ENCODE measurements around the gene TBL1X.

Gene TBL1X

DNA sequence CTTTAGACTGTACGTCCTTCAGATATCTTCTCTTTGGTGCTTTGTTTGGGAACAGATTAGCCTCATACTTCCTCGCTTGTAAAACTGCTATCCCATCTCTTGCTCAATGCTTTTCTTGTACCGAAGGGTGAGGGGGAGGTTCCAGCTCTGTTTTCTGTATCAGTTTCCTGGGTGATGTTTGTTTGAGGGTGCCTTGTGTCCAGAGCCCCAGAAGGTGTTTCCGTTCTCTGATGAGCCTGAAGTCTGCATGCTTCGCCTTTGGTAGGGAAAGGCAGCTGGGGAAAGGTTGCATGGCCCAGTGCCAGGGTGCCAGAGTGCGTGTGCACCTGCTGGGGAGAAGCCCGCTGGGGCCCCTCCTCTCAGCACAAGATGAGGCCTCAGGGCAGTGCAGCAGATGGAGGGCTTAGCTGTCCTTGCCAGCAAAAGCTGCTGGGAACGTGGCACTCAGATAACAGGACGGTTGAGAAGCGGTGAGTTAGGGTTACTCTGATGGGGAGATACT is 73.7 kb downstream of the TBL1X start:
- DNase-seq = peak; percentile 83 to 85

DNA sequence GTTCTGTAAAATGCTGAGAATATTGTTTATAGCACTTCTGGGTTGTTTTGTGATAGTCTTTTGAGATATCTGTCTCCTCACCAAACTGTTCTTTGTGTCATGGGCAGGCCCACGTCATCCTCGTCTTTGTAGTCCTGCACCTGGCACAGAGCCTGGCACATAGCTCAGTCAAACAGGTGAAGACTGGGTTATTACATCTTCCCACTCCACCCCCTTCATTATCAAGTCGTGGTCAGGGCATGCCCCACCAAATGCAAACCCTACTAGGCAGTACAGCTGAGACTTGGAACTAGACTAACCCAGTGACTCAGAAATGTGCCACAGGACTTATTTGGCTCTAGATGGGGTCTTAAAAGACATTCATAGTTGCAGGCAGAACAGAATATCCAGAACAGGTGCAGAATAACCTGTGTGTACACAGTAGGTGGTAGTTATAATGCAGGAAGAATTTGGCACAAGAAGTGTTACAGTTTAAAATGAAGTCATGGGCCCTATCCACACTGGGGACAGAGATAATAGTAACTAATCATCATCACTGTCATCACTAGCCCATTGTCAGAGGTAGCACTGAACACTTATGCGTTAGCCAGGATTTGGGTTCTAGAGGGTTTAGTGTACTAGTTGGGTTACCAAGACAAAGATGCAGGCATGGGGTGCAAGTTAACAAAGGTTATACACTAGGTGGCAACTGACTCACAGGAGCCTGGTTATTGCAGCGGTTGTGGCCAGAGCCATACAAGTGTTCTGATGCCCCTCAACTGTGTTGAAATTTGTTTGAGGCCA is 74.9 kb downstream of the TBL1X start:
- DNase-seq = no peak

DNA sequence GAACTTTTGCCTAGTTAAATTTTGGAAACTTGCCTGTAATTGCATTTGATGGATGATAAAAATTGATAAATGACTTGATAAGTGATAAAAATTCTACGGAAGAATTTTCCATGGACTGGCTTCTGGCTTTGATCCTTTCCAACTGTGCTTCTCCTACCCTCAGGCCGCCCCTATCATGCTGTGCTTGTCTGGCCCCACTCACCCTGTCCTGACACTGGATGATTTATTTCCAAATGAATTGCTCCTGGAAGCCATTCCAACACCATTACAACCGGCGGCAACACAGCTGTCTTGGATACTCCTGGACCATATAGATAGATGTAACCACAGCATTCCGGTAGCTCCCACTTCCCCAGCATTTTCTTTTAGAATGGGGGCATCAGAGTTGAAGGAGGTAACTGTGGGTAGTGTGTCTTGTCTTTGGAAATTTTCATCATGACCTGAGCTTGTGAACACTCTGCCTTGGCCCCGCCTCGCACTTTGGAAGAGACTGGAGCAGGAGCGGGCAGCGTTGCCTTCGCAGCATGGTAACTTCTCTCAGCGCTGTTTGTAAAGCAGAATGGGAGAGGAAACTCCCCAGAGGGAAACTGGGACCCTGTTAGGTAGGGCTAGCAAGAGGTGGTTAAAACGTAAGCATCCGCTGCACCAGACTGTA is 77.4 kb downstream of the TBL1X start:
- no peak for DNase-seq

DNA sequence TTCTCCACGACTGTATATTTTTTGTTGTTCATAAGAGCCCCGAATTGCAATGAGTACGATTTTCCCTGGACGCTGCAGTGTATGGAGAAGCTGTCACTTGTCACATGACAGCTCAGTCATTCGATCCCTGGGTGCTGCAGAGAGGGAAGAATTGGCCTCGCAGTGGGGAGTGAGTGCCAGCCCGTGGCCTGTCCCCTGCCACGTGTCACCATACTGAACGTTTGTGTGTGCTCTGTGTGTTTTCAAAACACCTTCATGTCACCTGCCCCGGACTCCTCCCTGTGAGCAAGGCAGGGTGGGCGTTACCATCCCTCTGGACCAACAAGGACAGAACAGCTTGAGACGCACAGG is 77.9 kb downstream of the TBL1X start:
- DNase-seq = no peak

DNA sequence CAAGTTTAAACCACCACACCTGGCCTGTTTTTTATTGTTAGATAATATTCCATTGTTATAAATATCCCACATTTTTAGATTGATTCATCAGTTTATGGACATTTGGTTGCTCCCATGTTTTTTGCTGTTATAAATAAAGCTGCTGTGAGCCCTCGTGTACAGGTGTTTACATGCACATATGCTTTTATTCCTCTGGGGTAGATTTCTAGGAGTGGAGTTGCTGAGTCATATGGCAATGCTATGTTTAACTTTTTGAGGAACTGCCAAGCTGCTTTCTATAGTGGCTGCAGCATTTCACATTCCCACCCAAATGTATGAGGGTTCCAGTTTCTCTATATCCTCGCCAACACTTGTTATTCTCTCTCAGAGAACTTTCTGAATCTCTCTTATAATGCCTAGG is 90.5 kb downstream of the TBL1X start:
- peak; percentile 33 to 37 for DNase-seq

DNA sequence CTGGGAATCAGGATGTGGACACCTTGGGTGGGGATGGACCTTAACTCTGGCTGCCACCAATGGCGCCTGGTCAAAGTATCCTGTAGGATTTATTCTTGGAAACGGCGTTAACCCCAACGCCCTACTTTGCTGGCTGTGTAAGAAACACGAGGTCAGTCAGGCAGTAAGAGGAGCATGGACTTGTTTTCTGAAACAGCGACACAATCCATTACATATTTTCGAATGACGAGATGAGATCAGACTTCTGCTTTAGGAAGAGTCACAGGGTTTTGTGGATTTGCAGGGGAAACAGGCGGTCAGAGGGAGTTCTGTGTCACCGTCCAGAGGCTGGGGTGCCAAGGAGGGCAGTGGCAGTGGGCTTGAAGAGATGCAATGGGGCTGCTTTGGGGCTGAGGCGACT is 92.2 kb downstream of the TBL1X start:
- DNase-seq = no peak

DNA sequence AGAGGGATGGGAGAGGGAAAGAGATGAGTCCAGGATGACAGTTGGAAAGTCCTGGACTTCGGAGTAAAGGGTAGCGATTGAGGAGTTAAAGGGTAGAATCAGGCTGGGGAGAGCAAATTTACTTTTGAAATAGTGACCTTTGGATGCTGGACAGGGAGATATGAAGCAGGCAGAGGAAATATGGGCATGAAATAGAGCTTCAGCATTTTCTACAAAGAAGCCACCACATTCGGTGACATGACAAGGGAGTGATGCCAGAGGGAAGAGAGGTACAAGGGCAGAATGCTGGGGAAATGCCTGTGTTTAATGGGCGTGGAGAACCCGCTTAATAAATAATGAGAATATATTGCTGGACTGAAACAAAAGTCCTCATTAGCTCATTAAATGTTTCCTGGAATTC is 92.7 kb downstream of the TBL1X start:
- DNase-seq = no peak

DNA sequence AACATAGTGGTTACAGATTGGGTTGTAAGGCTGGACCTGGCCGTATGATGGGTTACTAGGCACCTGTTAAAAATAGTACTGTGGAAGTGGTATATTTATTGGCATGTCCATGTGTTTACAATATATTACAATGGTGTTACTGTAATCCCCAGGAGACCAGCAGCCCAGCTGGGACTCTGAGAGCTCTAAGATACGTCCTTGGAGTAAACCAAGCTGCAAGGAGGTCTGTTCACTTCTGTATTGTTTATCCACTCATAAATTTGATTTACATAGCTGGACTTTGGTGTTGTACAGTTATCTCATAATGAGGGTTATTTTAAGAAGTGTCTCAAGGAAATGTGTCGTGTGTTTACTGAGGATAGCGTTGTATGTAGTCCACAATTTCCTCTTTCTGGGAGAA is 93.8 kb downstream of the TBL1X start:
- DNase-seq = no peak

DNA sequence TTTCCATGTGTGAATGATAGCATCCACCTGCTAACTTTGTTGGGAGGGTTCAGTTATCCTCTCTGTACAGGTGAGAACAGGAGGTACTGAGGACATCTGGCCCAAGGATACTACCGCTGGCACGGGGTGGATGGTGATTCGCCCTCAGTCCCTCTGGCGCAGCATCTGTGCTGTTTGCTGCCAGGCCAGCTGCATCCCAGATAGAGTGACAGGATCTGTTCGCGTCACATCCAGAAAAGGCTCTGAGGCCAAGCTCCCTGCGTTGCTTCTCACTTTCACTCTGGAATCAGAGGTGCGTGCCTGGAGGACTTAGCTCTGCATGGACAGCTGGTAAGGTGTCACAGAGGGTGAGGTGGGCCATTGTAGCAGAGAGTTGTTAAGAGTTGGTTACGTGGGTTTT is 95.4 kb downstream of the TBL1X start:
- no peak for DNase-seq

DNA sequence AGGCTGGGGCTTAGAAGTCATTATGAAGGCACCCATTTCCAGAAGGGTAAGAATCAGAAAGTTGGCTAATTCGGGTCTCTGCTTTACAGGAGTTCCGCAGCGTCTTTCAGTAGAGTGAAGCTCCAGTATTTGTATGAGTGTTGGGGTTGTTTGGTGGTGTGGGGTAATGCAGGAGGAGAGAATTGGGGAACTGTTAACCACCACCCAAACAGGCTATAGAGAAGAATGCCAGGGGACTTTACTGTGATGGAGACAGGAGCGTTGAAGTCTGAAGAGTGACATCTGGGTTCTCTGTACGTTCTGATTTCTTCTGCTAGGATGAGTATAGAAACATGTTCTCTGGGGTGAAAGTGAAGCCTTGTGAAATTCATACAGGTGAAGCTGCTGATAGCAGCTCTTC is 96.3 kb downstream of the TBL1X start:
- no peak for DNase-seq

DNA sequence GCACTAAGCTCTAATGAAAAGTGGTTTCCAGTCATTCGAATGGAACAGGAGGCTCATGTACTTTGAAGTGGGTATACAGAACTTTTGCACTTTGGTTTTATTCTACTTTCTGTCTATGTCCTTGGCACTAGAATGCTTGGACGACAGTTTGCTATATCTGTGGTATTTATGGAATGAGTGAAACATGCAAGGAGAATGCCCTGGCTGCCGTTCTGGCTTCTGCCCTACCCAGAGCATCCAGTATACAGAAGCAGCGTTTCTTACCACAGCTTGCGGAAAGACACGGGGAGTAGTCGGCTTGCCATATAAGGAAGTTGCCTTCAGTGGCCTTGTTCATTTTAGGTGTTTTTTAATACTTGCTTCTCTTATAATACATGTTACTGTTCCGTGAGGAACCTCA is 98.0 kb downstream of the TBL1X start:
- DNase-seq = no peak

DNA sequence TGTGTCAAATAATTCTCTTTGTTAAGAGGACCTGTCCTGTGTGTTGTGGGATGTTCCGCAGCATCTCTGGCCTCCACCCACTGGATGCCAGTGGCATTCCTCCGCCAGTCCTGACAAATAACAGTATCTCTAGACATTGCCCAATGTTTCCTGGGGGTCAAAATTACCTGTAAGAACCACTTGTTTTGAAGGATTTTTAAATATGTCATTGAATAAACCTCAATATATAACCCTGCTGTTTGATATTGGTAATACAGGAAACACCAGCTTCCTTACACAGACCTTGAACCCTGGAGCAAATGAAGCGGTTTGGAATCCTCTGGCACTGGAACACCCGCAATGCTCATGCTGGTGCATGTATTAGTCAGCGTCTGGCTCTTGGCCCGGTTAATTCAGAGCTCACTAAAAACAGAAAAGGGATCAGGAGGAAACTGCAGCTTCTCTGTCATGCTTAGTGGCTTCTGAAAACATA is 101.3 kb downstream of the TBL1X start:
- peak; percentile 56 for DNase-seq

DNA sequence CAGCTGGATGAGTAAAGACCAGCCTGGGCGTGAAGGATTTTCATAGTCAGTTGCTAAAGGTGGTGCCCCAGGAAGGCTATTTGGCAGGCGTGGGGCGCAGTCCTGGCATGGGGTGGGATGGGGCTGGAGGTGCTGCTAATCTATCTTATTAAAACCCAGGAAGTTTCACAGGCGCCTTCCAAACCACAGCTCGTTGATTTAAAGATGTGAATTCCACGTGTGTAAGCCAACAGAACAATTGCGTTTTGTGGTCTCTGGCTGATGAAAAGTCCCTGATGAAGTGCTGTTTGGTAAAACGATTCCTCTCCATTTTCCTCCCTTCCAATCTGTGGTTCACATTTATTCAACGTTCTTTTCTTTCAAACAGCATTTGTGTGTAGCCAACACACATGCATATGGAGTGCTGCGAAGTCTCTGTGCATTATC is 105.0 kb downstream of the TBL1X start:
- no peak for DNase-seq

DNA sequence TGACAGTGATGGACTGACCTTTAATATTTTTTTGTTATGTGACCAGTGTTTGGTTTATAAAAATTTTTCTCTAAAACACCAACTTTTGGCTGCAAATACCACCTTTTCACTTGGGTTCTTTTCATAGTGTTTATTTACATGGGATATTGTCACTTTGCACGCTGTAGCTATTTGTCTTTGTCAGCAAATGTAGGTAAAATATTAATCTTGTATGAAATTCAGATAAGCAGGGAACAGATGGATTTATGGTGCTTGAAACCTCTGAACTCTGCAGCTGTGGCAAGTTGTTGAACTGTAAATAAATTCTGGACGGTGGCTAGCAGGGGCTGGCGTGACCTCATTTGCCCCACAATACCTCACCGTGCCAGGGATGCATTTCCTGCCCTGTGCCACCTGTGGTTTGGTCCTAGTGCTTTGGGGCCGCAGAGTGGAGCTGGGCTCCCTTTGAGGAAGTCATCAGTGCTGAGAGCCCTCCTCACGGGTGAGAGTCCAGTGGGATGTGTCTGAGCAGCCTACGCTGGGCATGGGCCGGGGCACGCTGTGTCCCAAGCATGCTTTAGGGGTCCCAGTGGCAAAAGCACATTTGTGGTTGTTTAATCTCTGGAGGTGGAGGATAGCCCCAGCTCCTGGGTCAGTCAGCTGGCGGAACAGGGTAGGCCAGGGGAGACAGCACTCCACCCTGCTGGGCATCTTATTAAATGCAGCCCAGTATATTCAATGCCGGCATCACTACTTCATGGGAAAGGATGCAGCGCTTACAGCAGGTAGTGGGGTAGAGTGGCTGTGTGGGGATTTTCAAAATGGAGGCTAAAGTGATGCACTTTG is 108.6 kb downstream of the TBL1X start:
- no peak for DNase-seq

DNA sequence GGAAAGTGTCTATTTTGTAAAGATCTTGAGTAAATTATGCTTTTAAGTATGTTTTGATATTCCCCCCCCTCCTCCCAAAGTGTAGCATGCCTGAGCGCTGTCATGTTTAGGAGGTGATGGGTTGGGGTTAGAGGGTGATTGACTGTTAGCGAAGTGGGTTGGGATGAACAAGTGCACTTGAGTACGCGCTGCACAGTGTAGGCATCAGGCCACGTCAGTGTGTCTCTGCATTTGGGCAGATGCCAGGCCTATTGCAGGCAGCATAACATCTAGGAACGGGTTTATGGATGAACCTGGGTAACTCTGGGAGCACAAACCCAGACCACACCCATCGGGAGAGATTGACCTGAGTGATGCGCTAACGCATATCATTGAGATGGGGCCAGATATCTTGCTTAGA is 111.2 kb downstream of the TBL1X start:
- no peak for DNase-seq

DNA sequence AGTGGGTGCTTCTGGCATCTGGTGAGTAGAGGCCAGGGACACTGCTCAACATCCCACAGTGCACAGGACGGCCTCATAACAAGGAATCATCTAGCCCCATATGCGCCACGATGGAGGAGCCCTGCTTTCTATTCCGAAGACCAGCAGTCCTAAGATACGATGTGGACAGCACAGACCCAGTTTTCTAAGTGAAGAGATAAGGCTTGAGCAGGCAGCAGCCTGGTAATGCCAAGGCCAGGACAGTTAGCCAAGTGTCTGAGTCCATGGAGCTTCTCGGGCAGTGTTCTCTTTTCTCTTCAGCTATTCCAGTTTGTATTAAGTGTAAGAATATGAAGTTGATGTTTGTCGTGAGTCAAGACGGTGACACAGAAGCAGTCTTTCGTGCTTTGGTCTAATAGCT is 112.7 kb downstream of the TBL1X start:
- DNase-seq = no peak

DNA sequence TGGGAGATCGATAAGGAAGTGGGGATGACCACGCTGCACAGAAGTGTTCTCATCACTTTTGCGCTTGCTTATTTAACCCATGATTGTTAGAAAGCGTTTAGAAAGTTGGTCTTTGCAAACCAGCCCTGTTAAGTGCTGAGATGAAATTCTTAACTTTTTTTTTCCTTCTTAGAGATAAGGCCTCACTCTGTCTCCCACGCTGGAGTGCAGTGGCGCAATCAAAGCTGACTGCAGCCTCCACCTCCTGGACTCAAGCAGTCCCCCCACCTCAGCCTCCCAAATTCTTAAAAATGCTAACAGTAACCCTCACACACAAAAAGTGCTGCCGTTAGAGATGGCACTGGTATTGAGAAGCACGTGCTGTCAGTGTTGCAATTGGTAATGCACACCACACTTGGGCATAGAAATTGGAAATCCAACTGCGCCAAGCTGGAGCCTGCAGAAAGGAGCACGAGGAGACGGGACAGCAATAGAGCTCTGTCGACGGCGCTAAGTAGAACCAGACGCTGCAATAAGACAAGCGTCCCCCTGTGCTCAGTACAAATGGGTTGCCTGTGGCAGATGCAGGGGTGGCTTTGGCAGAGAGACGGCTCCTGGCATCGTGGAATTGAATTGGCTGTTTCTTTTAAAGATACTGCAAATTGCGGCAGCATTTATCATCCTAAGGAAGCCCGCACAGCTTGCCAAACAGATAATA is 113.4 kb downstream of the TBL1X start:
- no peak for DNase-seq

DNA sequence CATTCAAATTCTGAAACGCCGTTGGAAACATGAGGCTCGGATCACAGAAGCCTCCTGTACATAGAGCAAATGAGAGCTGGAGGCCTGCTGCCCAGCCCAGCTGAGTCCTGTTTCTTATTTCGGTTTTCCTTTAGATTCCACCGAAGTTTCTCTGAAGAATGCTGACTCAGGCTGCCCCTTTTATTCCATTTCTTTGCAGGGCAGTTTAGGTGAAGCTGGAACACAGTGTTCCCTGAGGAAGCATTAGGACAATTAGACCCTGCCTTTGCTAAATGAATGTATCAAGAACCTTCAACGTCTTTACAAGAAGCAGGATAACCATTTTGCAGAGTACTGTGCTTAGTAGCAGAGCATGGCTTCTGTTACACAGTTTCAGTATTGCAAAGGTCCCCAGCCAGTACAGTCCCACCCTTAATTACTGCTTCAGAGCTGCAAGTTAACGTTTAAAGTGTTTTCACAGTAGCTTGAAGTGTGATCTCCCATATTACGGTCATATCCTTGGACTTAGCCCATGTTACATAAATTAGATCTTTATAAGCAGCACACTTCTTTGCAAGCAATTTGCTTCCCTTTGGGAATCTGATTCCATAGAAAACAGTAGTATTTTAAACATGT is 117.0 kb downstream of the TBL1X start:
- no peak for DNase-seq

DNA sequence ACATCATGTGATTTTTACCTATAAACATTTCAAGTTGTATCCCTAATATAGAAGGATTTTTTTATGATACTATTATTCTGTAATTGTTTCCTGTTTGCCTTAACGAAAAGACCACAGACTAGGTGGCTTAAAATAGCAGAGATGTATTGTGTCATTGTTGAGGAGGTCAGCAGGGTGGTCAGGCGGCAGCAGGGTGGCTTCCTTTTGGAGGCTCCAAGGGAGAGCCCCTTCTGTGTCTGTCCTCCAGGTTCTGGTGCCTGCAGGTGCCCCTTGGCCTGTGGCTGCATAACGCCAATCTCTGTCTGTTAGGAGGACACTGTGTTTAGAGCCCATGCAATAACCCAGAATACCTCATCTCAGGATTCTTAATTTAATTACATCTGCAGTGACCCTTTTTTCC is 118.1 kb downstream of the TBL1X start:
- DNase-seq = no peak

DNA sequence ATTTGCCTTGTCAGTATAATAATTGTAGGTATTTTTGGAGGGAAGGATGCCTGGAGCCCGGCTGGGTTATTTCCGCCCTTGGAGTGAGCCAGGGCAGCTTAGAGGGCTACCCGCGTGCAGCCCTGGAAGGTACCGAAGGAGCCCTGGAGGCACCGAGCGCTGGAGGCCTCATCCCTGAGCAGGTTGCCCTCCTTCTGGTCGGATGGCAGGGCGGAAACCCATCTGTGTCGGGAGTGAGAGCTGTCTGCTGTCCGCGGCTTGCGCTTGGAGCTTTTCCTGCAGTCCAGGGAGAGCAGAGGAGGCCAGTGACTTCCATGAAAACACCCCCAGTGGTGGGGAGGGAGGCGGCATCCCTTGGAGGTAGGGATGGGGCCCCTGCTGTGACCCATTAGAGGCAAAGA is 122.1 kb downstream of the TBL1X start:
- DNase-seq = no peak

DNA sequence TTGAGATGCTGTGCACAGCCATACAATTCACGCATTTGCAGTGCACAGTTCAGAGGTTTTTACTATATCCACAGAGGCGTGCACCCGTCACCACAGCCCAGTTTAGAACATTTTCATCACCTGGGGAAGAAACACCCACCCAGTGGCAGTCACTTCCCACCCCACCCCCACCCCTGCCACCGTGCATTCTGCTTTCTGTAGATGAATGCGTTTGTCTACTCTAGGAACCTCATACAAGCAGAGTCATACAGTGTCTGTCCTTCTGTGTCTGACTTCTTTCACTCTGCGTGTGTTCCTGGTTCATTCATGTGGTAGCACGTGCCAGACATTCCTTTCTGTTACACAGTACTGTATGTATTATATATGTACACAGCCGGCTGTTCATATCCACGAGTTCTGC is 122.8 kb downstream of the TBL1X start:
- no peak for DNase-seq

DNA sequence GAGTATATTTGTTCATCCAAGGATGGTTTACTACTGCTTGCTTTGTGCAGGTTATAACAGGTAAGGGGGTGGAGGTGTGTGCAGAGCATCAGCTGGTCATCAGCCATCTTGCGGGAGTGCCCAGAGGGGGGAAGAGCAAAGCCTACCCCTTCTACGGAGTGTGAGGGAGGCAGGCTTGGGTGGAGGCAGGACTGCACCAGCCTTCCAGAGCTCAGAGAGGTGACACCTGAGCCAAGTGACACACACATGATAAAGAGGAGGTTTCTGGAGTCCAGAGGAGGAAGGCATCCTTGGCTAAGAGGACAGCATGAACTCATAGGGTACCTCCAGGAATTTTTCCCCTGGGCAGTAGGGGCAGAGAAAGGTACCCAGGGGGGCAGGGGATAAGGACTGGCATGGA is 126.6 kb downstream of the TBL1X start:
- DNase-seq = no peak

DNA sequence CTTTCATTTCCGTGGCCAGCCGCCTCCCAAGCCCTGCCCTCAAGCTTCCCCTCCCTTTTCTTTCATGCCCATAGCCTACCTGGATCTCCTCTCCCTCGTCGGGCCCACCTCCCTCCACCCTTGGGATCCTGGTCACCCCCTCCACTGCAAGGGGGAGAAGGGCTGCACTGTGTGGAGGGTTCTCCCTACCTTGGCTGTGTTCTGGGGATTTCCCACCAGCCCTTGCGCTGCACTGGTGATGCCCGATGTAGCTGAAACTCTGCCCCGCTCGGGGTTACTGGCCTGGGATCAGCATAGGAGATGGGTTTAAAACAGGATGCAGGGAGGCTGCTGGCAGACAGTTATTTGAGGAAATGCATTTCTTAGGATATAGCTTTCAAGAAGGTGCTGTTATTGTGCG is 128.9 kb downstream of the TBL1X start:
- no peak for DNase-seq

All from Kasumi-1 (cell line).